ENCODE measurements around the gene CCL28.

The CCL28 gene

DNA sequence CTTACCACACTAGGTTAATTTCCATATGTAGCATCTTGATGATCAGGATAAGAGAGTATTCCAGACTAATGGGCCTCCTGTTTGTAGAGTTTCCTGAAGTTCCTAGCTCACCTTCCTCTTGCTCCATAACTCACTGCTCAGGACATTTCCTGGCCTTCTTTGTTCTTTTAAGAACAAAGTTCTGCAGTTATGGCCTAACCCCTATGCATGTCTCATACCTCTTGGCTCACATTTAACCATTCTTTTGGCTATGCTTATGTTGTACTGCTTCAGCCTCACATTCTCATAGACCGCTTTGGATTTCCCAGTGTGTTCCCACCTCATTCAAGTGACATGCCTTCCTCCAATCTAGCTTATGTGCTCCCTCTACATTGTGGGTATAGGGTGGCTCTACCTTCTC lies 58.5 kb downstream of the CCL28 start:
- no peak for DNase-seq (ENCODE audit: extremely low read depth, insufficient read length)
- Histone ChIP-seq H3K4me3 (replicated peaks; ENCODE audit: low read depth, low read length) (no peak overlapping the region), H3K36me3 (ENCODE audit: control insufficient read depth, insufficient read depth, low read length) (no peaks in the 10 kb centered on the region), H3K27me3 (replicated peaks; ENCODE audit: control insufficient read depth, insufficient read depth, low read length) (no peaks in the 10 kb centered on the region)
- TF ChIP-seq CTCF (IDR thresholded peaks at IDR 0.05; ENCODE audit: insufficient read depth, low read length, poor library complexity, severe bottlenecking) = no peak

DNA sequence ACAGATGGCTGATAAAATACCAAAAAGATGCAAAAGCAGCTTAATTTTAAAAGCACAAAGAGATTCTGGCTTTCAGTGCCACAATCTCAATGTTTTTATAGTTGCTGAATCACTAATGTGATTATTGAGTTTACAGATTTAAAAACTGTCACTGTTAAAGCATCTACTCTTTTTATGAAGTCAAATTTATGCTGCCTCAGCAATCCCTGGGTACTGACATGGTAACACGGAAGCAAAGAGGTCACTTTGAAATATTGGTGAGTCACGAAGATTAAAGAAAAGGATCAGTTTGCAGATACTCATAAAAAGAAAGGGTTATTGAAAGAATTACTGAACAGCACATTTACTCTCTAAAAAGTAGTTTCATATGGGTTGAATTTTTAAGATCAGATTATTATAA lies 59.3 kb downstream of the CCL28 start:
- no peak for TF ChIP-seq CTCF (IDR thresholded peaks at IDR 0.05; ENCODE audit: insufficient read depth, low read length, poor library complexity, severe bottlenecking)
- Histone ChIP-seq H3K36me3 (ENCODE audit: control insufficient read depth, insufficient read depth, low read length) (no peaks in the 10 kb centered on the region), H3K27me3 (replicated peaks; ENCODE audit: control insufficient read depth, insufficient read depth, low read length) (no peaks in the 10 kb centered on the region), H3K4me3 (replicated peaks; ENCODE audit: low read depth, low read length) (no peak overlapping the region)
- DNase-seq (ENCODE audit: extremely low read depth, insufficient read length) = no peak

GRCh38 chr5:43352131-43352530 lies 60.1 kb downstream of the CCL28 start:
- no peak for TF ChIP-seq CTCF (IDR thresholded peaks at IDR 0.05; ENCODE audit: insufficient read depth, low read length, poor library complexity, severe bottlenecking)
- H3K36me3 ChIP-seq (ENCODE audit: control insufficient read depth, insufficient read depth, low read length) = no peaks in the 10 kb centered on the region
- no peaks in the 10 kb centered on the region for H3K27me3 ChIP-seq (replicated peaks; ENCODE audit: control insufficient read depth, insufficient read depth, low read length)
- H3K4me3 ChIP-seq (replicated peaks; ENCODE audit: low read depth, low read length) = no peak overlapping the region
- no peak for DNase-seq (ENCODE audit: extremely low read depth, insufficient read length)

GRCh38 chr5:43348861-43349363 lies 63.3 kb downstream of the CCL28 start:
- Histone ChIP-seq H3K4me3 (replicated peaks; ENCODE audit: low read depth, low read length) (no peak overlapping the region), H3K36me3 (ENCODE audit: control insufficient read depth, insufficient read depth, low read length) (no peaks in the 10 kb centered on the region), H3K27me3 (replicated peaks; ENCODE audit: control insufficient read depth, insufficient read depth, low read length) (no peaks in the 10 kb centered on the region)
- DNase-seq (ENCODE audit: extremely low read depth, insufficient read length) = no peak
- no peak for TF ChIP-seq CTCF (IDR thresholded peaks at IDR 0.05; ENCODE audit: insufficient read depth, low read length, poor library complexity, severe bottlenecking)

- Histone ChIP-seq H3K36me3 (ENCODE audit: control insufficient read depth, insufficient read depth, low read length) (no peaks in the 10 kb centered on the region), H3K4me3 (replicated peaks; ENCODE audit: low read depth, low read length) (no peak overlapping the region), H3K27me3 (replicated peaks; ENCODE audit: control insufficient read depth, insufficient read depth, low read length) (no peaks in the 10 kb centered on the region)
- DNase-seq (ENCODE audit: extremely low read depth, insufficient read length) = no peak
- no peak for TF ChIP-seq CTCF (IDR thresholded peaks at IDR 0.05; ENCODE audit: insufficient read depth, low read length, poor library complexity, severe bottlenecking)
Measured at GRCh38 chr5:43348207-43348606, 64.0 kb downstream of the CCL28 start.

- DNase-seq (ENCODE audit: extremely low read depth, insufficient read length) = no peak
- no peak overlapping the region for H3K4me3 ChIP-seq (replicated peaks; ENCODE audit: low read depth, low read length)
- TF ChIP-seq CTCF (IDR thresholded peaks at IDR 0.05; ENCODE audit: insufficient read depth, low read length, poor library complexity, severe bottlenecking) = no peak
- no peaks in the 10 kb centered on the region for H3K36me3 ChIP-seq (ENCODE audit: control insufficient read depth, insufficient read depth, low read length)
- H3K27me3 ChIP-seq (replicated peaks; ENCODE audit: control insufficient read depth, insufficient read depth, low read length) = no peaks in the 10 kb centered on the region
Measured at GRCh38 chr5:43338862-43339261, 73.3 kb downstream of the CCL28 start.
